KG1 (cell line): ENCODE measurements around the gene MDFI.
A peak's percentile ranks its signal among the peaks of the same experiment; 100 is the strongest.
"Not testable (repeated sequence)": the region's sequence is repeated elsewhere in the genome, so short reads cannot be mapped to it uniquely, and the experiment has no call there.

Experiments used
- DNase-seq: peaks from one replicate; lab custom pipeline; 2025; lab: John Stamatoyannopoulos, UW

MDFI gene

GRCh38 chr6:41602864-41603608 is 35.2 kb upstream of the MDFI start:
- DNase-seq = peak; percentile 64

GRCh38 chr6:41604006-41604405 is 34.3 kb upstream of the MDFI start:
- DNase-seq = no peak

- no peak for DNase-seq
Observed at GRCh38 chr6:41605649-41606048, 32.6 kb upstream of the MDFI start.

- DNase-seq = no peak
Observed at GRCh38 chr6:41607036-41607435, 31.2 kb upstream of the MDFI start.

- DNase-seq = no peak
Observed at GRCh38 chr6:41607736-41608135, 30.5 kb upstream of the MDFI start.

GRCh38 chr6:41608443-41609151 is 29.7 kb upstream of the MDFI start:
- no peak for DNase-seq

GRCh38 chr6:41614715-41615114 is 23.6 kb upstream of the MDFI start:
- DNase-seq = no peak

GRCh38 chr6:41615311-41615710 is 23.0 kb upstream of the MDFI start:
- no peak for DNase-seq

GRCh38 chr6:41618598-41618997 is 19.7 kb upstream of the MDFI start:
- DNase-seq = no peak

- DNase-seq = not testable (repeated sequence)
Observed at GRCh38 chr6:41619193-41619592, 19.1 kb upstream of the MDFI start.

GRCh38 chr6:41621367-41621766 is 16.9 kb upstream of the MDFI start:
- no peak for DNase-seq

- no peak for DNase-seq
Observed at GRCh38 chr6:41621802-41622201, 16.5 kb upstream of the MDFI start.

GRCh38 chr6:41622206-41622988 is 15.9 kb upstream of the MDFI start:
- DNase-seq = no peak

- no peak for DNase-seq
Observed at GRCh38 chr6:41623330-41623729, 14.9 kb upstream of the MDFI start.

- DNase-seq = no peak
Observed at GRCh38 chr6:41624621-41625380, 13.5 kb upstream of the MDFI start.

GRCh38 chr6:41625442-41625841 is 12.8 kb upstream of the MDFI start:
- no peak for DNase-seq

GRCh38 chr6:41626022-41626421 is 12.2 kb upstream of the MDFI start:
- no peak for DNase-seq

GRCh38 chr6:41626917-41627316 is 11.4 kb upstream of the MDFI start:
- no peak for DNase-seq

GRCh38 chr6:41629128-41629527 is 9.1 kb upstream of the MDFI start:
- DNase-seq = no peak

- no peak for DNase-seq
Observed at GRCh38 chr6:41630069-41630468, 8.2 kb upstream of the MDFI start.

- DNase-seq = no peak
Observed at GRCh38 chr6:41630946-41631345, 7.3 kb upstream of the MDFI start.

GRCh38 chr6:41633056-41633634 is 5.1 kb upstream of the MDFI start:
- DNase-seq = no peak
